HepG2 (cell line): ENCODE measurements around the gene MAPK10. TPM values are rescaled to one million over a fixed set of nuclear protein-coding genes. Genes with fewer than 3 reads are reported as not detected.

ENCODE experiments used
- ATAC-seq: fragments of 200-7000 bp; cut with Tn5 transposase; 3 replicates; pipeline ENCODE4 v1.9.1; 2020; ENCODE audit warnings: mild to moderate bottlenecking, moderate library complexity
- BruUV-seq: library from RNA; stranded (reverse); fragments of 400-500 nt; replicated peaks from 2 replicates; lab custom pipeline; 2021; lab: Mats Ljungman, UMichigan
- CTCF ChIA-PET: fragments of 300-600 bp; formaldehyde crosslinking; extraction: SDS; loops from one replicate; lab custom pipeline; 2021; ENCODE audit warnings: low total read pairs, inconsistent platforms, low intra/inter-chr PET ratio; lab: Yijun Ruan, JAX
- POLR2A ChIA-PET: fragments of 350-600 bp; sonication (Branson Sonifier 250); formaldehyde crosslinking; loops from one replicate; lab custom pipeline; 2020; ENCODE audit warnings: antibody characterized with exemption, inconsistent platforms; lab: Yijun Ruan, JAX
- DNase-seq: peaks from one replicate; pipeline ENCODE4 v3.0.0-alpha.2; 2015; ENCODE audit warnings: low spot score
- FAIRE-seq: peaks from 3 replicates; lab custom pipeline; 2011; peaks lifted over from hg19 to GRCh38; lab: Jason Lieb, UNC
- H2AFZ ChIP-seq: one replicate; pipeline ENCODE4 v1.6.1; 2011; ENCODE audit warnings: low read length, inconsistent platforms
- H3K27ac ChIP-seq: fragments of 300-600 bp; 3 replicates; pipeline ENCODE4 v1.8.0; 2011; ENCODE audit warnings: mixed run types, mild to moderate bottlenecking, mixed read lengths, low read length, inconsistent platforms; ENCODE audit not compliant: insufficient read depth; ENCODE audit errors: extremely low read length
- H3K27me3 ChIP-seq, 2 experiments: fragments of 200-600 bp in 1 of 2; 2 replicates in 1 of 2; 3 replicates in 1 of 2; pipeline versions ENCODE4 v1.6.0 to v1.8.0; 2011; ENCODE audit warnings: low read length in 2 of 2, mild to moderate bottlenecking in 2 of 2, moderate library complexity in 2 of 2, inconsistent platforms in 1 of 2; ENCODE audit not compliant: insufficient read depth in 2 of 2, control insufficient read depth in 1 of 2
- H3K36me3 ChIP-seq, 2 experiments: fragments of 200-600 bp in 1 of 2; replicated peaks in 1 of 2; 2 replicates in 1 of 2; 3 replicates in 1 of 2; pipeline versions ENCODE4 v1.5.1 to v1.8.0; 2011; ENCODE audit warnings: low read length in 2 of 2, inconsistent platforms in 1 of 2; ENCODE audit not compliant: insufficient read depth in 2 of 2, control insufficient read depth in 1 of 2
- H3K4me1 ChIP-seq: 2 replicates; pipeline ENCODE4 v1.5.1; 2012; ENCODE audit warnings: low read length, inconsistent platforms; ENCODE audit not compliant: insufficient read depth
- H3K4me2 ChIP-seq: 2 replicates; pipeline ENCODE4 v1.6.0; 2011; ENCODE audit warnings: low read depth, low read length, inconsistent platforms
- H3K4me3 ChIP-seq, 3 experiments: fragments of 200-600 bp in 1 of 3; sonication (generic), shearing (Covaris generic) in 1 of 3; replicated peaks in 1 of 3; 2 replicates each; pipeline ENCODE4 v1.5.1; 2011 to 2016; ENCODE audit warnings: low read length in 3 of 3, inconsistent platforms in 2 of 3, low read depth in 2 of 3, mild to moderate bottlenecking in 2 of 3, control low read depth in 1 of 3, mixed read lengths in 1 of 3; ENCODE audit not compliant: insufficient read depth in 1 of 3
- H3K79me2 ChIP-seq: one replicate; pipeline ENCODE4 v1.6.1; 2011; ENCODE audit warnings: low read length, inconsistent platforms; ENCODE audit not compliant: insufficient read depth
- H3K9ac ChIP-seq: 2 replicates; pipeline ENCODE4 v1.6.0; 2011; ENCODE audit warnings: mild to moderate bottlenecking, low read depth, low read length, inconsistent platforms; ENCODE audit not compliant: insufficient read depth
- H3K9me3 ChIP-seq: 2 replicates; pipeline ENCODE4 v1.5.1; 2012; ENCODE audit warnings: mild to moderate bottlenecking, low read length
- H4K20me1 ChIP-seq: 2 replicates; pipeline ENCODE4 v1.6.0; 2011; ENCODE audit warnings: inconsistent platforms, mild to moderate bottlenecking, low read length, moderate library complexity; ENCODE audit not compliant: insufficient read depth
- CEBPG ChIP-seq: IDR thresholded peaks from 2 replicates; pipeline ENCODE4 v1.6.1; 2016
- HCFC1 ChIP-seq: fragments of 150-350 bp; IDR thresholded peaks from 2 replicates; pipeline ENCODE4 v1.6.1; 2014; ENCODE audit warnings: low read depth, low read length
- HDAC6 ChIP-seq: fragments of 200-600 bp; sonication (generic); IDR thresholded peaks from 2 replicates; pipeline ENCODE4 v1.7.0; 2017; ENCODE audit warnings: mild to moderate bottlenecking, antibody characterized with exemption, low read length, low read depth
- LCORL ChIP-seq, 2 experiments: fragments of 450-650 bp in 1 of 2; sonication (generic) in 1 of 2; formaldehyde crosslinking in 1 of 2; IDR thresholded peaks; 2 replicates each; pipeline versions ENCODE4 v1.5.0 to v1.6.1; 2017 to 2020; ENCODE audit warnings: antibody characterized with exemption in 1 of 2, missing genetic modification reagents in 1 of 2
- NCOA2 ChIP-seq: sonication (generic); formaldehyde crosslinking; IDR thresholded peaks from 2 replicates; pipeline ENCODE4 v1.8.0; 2022; ENCODE audit warnings: inconsistent platforms
- SIN3B ChIP-seq: fragments of 150-350 bp; IDR thresholded peaks from 2 replicates; pipeline ENCODE4 v1.6.1; 2014; ENCODE audit warnings: low read length
- ZNF670 ChIP-seq: sonication (generic); formaldehyde crosslinking; IDR thresholded peaks from 2 replicates; pipeline ENCODE4 v1.8.0; 2022; ENCODE audit warnings: mild to moderate bottlenecking, missing genetic modification reagents, borderline replicate concordance
- WGBS: methylation state at CpG from one replicate; pipeline ENCODE4 v1.1.6; 2017; ENCODE audit warnings: low lambda C conversion rate; 5-methylcytosine and 5-hydroxymethylcytosine counted together
- in situ Hi-C: cut with HindIII; loops from 2 replicates; pipeline ENCODE4 v1.10.0; 2017; ENCODE audit warnings: low pct_unique_long_range_greater_than_20kb; ENCODE audit not compliant: extremely low pct_ligation_motif_present
- intact Hi-C: fragments of 100-400 bp; cut with micrococcal nuclease; formaldehyde crosslinking; loops from one replicate; pipeline ENCODE4 v1.10.0; 2022; ENCODE audit not compliant: unreplicated experiment
- polyA plus RNA-seq, 8 experiments: library from polyadenylated mRNA; depleted of rRNA in 3 of 8; stranded (reverse) in 7 of 8; unstranded in 1 of 8; fragments of >200 nt; fragmentation: Illumina TruSeq in 4 of 8; extraction: Trizol in 4 of 8; gene quantifications; 2 replicates each; pipeline versions ENCODE4 v1.2.1 to v1.2.3, GENCODE V29; 2011 to 2016; ENCODE audit warnings: low read depth in 4 of 8, missing spikeins in 1 of 8, mixed read lengths in 1 of 8; ENCODE audit not compliant: insufficient read depth in 1 of 8
- total RNA-seq, 5 experiments: library from RNA; depleted of rRNA; stranded (reverse); fragments of >200 nt; fragmentation: Illumina TruSeq; extraction: Trizol; gene quantifications; 2 replicates each; pipeline ENCODE4 v1.2.3, GENCODE V29; 2016; ENCODE audit warnings: low read depth in 1 of 5
- TF ChIP-seq, protein P1 (sequence below): sonication (generic); formaldehyde crosslinking; IDR thresholded peaks from 2 replicates; pipeline ENCODE4 v1.5.0; 2020; ENCODE audit warnings: missing genetic modification reagents
- TF ChIP-seq, protein P2 (sequence below): sonication (generic); formaldehyde crosslinking; IDR thresholded peaks from 2 replicates; pipeline ENCODE4 v1.4.0; 2020; ENCODE audit warnings: mild to moderate bottlenecking, missing genetic modification reagents

MAPK10 gene
- total and polyA plus RNA-seq, 2 of the 13 experiments (the other 11 are each of a cell fraction or from before 2014, with no cell fraction given) = not detected

DNA sequence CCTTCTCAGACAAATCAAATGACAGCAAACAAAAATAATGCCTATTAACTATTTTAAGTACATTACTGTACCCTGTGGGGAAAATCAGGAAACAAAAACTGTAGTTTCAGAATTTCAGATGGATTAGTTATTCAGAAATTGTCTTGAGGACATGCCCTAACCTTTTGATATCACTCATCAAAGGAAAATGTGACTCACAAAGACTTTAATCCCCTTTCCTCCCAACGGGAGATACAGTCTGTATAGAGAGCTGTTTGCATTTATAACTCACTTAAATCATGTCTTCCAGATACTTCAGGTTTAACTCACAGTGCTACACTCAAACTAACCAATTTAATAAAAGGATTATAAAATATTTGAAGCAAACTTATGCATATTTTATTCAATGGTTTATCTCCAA is 304.0 kb downstream of the MAPK10 start:
- no peak for DNase-seq
- no TSS peak for BruUV-seq
- no peak overlapping the region for H3K4me2 ChIP-seq
- ChIA-PET POLR2A (no interaction called here), CTCF (no interaction called here)
- no peak overlapping the region for H3K27ac ChIP-seq
- ATAC-seq = no peak
- no peak overlapping the region for H3K9ac ChIP-seq
- H3K36me3 ChIP-seq = no peaks in the 10 kb centered on the region
- in situ Hi-C loops = no loop called here
- no peak for FAIRE-seq
- H4K20me1 ChIP-seq = no peaks in the 10 kb centered on the region
- no peaks in the 10 kb centered on the region for H3K79me2 ChIP-seq
- TF ChIP-seq ZNF670 = no peak
- TF ChIP-seq SIN3B = no peak
- TF ChIP-seq, protein P1, sequence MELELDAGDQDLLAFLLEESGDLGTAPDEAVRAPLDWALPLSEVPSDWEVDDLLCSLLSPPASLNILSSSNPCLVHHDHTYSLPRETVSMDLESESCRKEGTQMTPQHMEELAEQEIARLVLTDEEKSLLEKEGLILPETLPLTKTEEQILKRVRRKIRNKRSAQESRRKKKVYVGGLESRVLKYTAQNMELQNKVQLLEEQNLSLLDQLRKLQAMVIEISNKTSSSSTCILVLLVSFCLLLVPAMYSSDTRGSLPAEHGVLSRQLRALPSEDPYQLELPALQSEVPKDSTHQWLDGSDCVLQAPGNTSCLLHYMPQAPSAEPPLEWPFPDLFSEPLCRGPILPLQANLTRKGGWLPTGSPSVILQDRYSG (CRISPR knock-in tag) = no peak
- H3K27me3 ChIP-seq = no peaks in the 10 kb centered on the region; a peak in 1 of 5 replicates
- H2AFZ ChIP-seq = no peak overlapping the region
- H3K9me3 ChIP-seq = no peaks in the 10 kb centered on the region
- WGBS = 0% methylated on average over 1 of the region's 1 CpG
- H3K4me1 ChIP-seq = no peaks in the 10 kb centered on the region
- intact Hi-C loops = no loop called here
- H3K4me3 ChIP-seq = no peak overlapping the region

DNA sequence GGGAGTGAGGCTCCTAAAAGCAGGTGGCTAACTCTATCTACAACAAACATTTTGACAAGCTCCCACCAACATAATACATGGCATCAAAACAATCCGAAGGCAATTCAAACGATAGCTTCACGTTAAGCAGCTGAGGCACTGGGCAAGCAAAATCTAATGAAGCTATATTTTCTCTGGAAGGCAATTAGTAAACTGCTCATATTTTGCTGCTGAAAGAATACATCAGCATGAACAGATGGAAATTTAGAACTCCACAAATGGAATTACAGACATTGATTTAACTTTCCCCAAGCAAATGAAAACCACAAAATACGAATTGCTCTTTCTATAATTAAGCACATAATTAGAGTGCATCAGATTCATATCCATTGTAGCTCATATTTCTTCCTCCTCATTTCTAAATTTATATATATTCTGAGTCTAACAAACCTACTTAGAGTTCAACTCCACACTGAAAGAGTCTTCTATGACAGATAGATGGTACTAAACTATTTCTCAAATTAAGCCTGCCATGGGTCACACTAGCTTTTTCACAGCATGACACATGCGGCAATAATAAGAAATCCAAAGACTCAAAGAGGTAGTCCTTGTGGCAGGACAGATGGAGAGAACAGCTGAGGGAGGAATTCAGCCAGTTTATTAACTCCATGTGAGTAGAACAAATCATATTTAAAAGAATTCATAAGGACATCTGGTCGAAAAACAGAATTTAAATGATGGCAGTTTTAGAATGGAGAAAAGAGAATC is 305.4 kb downstream of the MAPK10 start:
- Histone ChIP-seq H3K27ac (no peak overlapping the region), H3K9me3 (no peaks in the 10 kb centered on the region), H2AFZ (no peak overlapping the region), H4K20me1 (no peaks in the 10 kb centered on the region), H3K4me2 (no peak overlapping the region), H3K4me1 (no peaks in the 10 kb centered on the region), H3K36me3 (no peaks in the 10 kb centered on the region), H3K27me3 (no peaks in the 10 kb centered on the region; a peak in 1 of 5 replicates), H3K9ac (no peak overlapping the region), H3K4me3 (no peak overlapping the region), H3K79me2 (no peaks in the 10 kb centered on the region)
- WGBS = 1% methylated on average over 6 of the region's 6 CpGs
- in situ Hi-C loops = no loop called here
- DNase-seq = no peak
- no peak for FAIRE-seq
- no TSS peak for BruUV-seq
- CTCF ChIA-PET = no interaction called here
- intact Hi-C loops = no loop called here
- POLR2A ChIA-PET = no interaction called here
- no peak for ATAC-seq
- no peak for TF ChIP-seq HCFC1
- TF ChIP-seq LCORL (IDR thresholded peaks at IDR 0.05) = no peak
- TF ChIP-seq LCORL (CRISPR knock-in tag; IDR thresholded peaks at IDR 0.05) = no peak
- TF ChIP-seq, protein P2, sequence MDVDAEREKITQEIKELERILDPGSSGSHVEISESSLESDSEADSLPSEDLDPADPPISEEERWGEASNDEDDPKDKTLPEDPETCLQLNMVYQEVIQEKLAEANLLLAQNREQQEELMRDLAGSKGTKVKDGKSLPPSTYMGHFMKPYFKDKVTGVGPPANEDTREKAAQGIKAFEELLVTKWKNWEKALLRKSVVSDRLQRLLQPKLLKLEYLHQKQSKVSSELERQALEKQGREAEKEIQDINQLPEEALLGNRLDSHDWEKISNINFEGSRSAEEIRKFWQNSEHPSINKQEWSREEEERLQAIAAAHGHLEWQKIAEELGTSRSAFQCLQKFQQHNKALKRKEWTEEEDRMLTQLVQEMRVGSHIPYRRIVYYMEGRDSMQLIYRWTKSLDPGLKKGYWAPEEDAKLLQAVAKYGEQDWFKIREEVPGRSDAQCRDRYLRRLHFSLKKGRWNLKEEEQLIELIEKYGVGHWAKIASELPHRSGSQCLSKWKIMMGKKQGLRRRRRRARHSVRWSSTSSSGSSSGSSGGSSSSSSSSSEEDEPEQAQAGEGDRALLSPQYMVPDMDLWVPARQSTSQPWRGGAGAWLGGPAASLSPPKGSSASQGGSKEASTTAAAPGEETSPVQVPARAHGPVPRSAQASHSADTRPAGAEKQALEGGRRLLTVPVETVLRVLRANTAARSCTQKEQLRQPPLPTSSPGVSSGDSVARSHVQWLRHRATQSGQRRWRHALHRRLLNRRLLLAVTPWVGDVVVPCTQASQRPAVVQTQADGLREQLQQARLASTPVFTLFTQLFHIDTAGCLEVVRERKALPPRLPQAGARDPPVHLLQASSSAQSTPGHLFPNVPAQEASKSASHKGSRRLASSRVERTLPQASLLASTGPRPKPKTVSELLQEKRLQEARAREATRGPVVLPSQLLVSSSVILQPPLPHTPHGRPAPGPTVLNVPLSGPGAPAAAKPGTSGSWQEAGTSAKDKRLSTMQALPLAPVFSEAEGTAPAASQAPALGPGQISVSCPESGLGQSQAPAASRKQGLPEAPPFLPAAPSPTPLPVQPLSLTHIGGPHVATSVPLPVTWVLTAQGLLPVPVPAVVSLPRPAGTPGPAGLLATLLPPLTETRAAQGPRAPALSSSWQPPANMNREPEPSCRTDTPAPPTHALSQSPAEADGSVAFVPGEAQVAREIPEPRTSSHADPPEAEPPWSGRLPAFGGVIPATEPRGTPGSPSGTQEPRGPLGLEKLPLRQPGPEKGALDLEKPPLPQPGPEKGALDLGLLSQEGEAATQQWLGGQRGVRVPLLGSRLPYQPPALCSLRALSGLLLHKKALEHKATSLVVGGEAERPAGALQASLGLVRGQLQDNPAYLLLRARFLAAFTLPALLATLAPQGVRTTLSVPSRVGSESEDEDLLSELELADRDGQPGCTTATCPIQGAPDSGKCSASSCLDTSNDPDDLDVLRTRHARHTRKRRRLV (CRISPR knock-in tag) = no peak
- no peak for TF ChIP-seq HDAC6
- TF ChIP-seq CEBPG (CRISPR knock-in tag) = no peak
- no peak for TF ChIP-seq NCOA2 (CRISPR knock-in tag)
